HCT116 (cell line): ENCODE data around the gene KPRP. TPM values are rescaled to one million over a fixed set of nuclear protein-coding genes. Genes with fewer than 3 reads are reported as not detected.

Experiments
- ATAC-seq: fragments of 200-7000 bp; cut with Tn5 transposase; 2 replicates; pipeline ENCODE4 v1.9.1; 2020; ENCODE audit warnings: mild to moderate bottlenecking, moderate library complexity
- BruUV-seq: library from RNA; stranded (reverse); fragments of 400-500 nt; replicated peaks from 2 replicates; lab custom pipeline; 2021; lab: Mats Ljungman, UMichigan
- CTCF ChIA-PET: fragments of 300-600 bp; sonication (Branson Sonifier 250); formaldehyde crosslinking; loops from one replicate; lab custom pipeline; 2021; ENCODE audit warnings: antibody characterized with exemption; lab: Charles Lee
- POLR2A ChIA-PET: fragments of 300-600, 350-600 bp; sonication (Branson Sonifier 250); formaldehyde crosslinking; loops from one replicate; lab custom pipeline; 2021; ENCODE audit warnings: antibody characterized with exemption; lab: Charles Lee
- RAD21 ChIA-PET, 2 experiments: fragments of 300-600 bp; sonication (Branson Sonifier 250); formaldehyde crosslinking; loops; one replicate each; lab custom pipeline; 2023; ENCODE audit warnings: low total read pairs in 2 of 2; ENCODE audit not compliant: uncharacterized antibody in 2 of 2, unreplicated experiment in 2 of 2, low non-redundant PET in 1 of 2; lab: Charles Lee
- DNase-seq: peaks from one replicate; pipeline ENCODE4 v3.0.0-alpha.2; 2010; ENCODE audit warnings: low read depth, low spot score
- H2AFZ ChIP-seq: fragments of 200-600 bp; shearing (Covaris generic), sonication (generic); 2 replicates; pipeline ENCODE4 v1.6.1; 2017; ENCODE audit warnings: low read depth, mixed run types, mixed read lengths, antibody characterized with exemption, low read length; ENCODE audit not compliant: poor library complexity, severe bottlenecking
- H3K27ac ChIP-seq: 2 replicates; pipeline ENCODE4 v1.5.1; 2012; ENCODE audit warnings: low read depth, low read length
- H3K27me3 ChIP-seq: fragments of 200-600 bp; sonication (generic); 2 replicates; pipeline ENCODE4 v1.6.1; 2016; ENCODE audit warnings: mixed run types, low read length, mixed read lengths; ENCODE audit not compliant: insufficient read depth
- H3K36me3 ChIP-seq, 2 experiments: fragments of 200-500 bp in 1 of 2; fragments of 200-600 bp in 1 of 2; sonication (Bioruptor generic) in 1 of 2; sonication (generic) in 1 of 2; 2 replicates each; pipeline versions ENCODE4 v1.5.1 to v1.6.1; 2014 to 2016; ENCODE audit warnings: low read length in 2 of 2, inconsistent platforms in 1 of 2, mixed read lengths in 1 of 2, mixed run types in 1 of 2; ENCODE audit not compliant: insufficient read depth in 2 of 2, control insufficient read depth in 1 of 2
- H3K4me1 ChIP-seq, 2 experiments: fragments of 200-600 bp in 1 of 2; sonication (generic) in 1 of 2; 2 replicates each; pipeline versions ENCODE4 v1.5.1 to v1.6.1; 2012 to 2017; ENCODE audit warnings: low read length in 2 of 2, inconsistent platforms in 1 of 2, mild to moderate bottlenecking in 1 of 2, mixed read lengths in 1 of 2, mixed run types in 1 of 2, moderate library complexity in 1 of 2; ENCODE audit not compliant: insufficient read depth in 2 of 2, control insufficient read depth in 1 of 2
- H3K4me2 ChIP-seq: fragments of 200-600 bp; sonication (generic); 2 replicates; pipeline ENCODE4 v1.6.1; 2017; ENCODE audit warnings: mixed run types, low read length, mixed read lengths
- H3K4me3 ChIP-seq, 2 experiments: fragments of 200-600 bp in 1 of 2; sonication (generic) in 1 of 2; replicated peaks in 1 of 2; 2 replicates each; pipeline ENCODE4 v1.5.1; 2011 to 2016; ENCODE audit warnings: low read length in 2 of 2, control low read depth in 1 of 2, low read depth in 1 of 2, mild to moderate bottlenecking in 1 of 2, mixed read lengths in 1 of 2, mixed run types in 1 of 2
- H3K79me2 ChIP-seq: fragments of 200-600 bp; sonication (generic); 2 replicates; pipeline ENCODE4 v1.6.1; 2017; ENCODE audit warnings: mild to moderate bottlenecking, mixed run types, low read length, moderate library complexity, mixed read lengths; ENCODE audit not compliant: insufficient read depth
- H3K9ac ChIP-seq: fragments of 200-600 bp; sonication (generic); 2 replicates; pipeline ENCODE4 v1.6.1; 2016; ENCODE audit warnings: low read length, mixed read lengths
- H3K9me2 ChIP-seq: fragments of 200-600 bp; sonication (generic), shearing (Covaris generic); 2 replicates; pipeline ENCODE4 v1.6.1; 2017; ENCODE audit warnings: mixed run types, mild to moderate bottlenecking, moderate library complexity; ENCODE audit not compliant: insufficient read depth
- H3K9me3 ChIP-seq, 2 experiments: fragments of 200-500 bp in 1 of 2; fragments of 200-600 bp in 1 of 2; sonication (Bioruptor generic) in 1 of 2; sonication (generic) in 1 of 2; 2 replicates each; pipeline ENCODE4 v1.6.1; 2014 to 2017; ENCODE audit warnings: low read length in 2 of 2, mixed read lengths in 2 of 2, inconsistent platforms in 1 of 2, low read depth in 1 of 2, mild to moderate bottlenecking in 1 of 2, mixed run types in 1 of 2, moderate library complexity in 1 of 2; ENCODE audit not compliant: control insufficient read depth in 1 of 2, insufficient read depth in 1 of 2
- H4K20me1 ChIP-seq: fragments of 200-600 bp; sonication (generic), shearing (Covaris generic); 2 replicates; pipeline ENCODE4 v1.6.1; 2017; ENCODE audit warnings: mixed run types, mild to moderate bottlenecking, moderate library complexity; ENCODE audit not compliant: insufficient read depth
- CTCF ChIP-seq, 3 experiments: fragments of 200-600 bp in 1 of 3; sonication (generic) in 1 of 3; IDR thresholded peaks in 2 of 3; conservative IDR thresholded peaks in 1 of 3; 2 replicates each; pipeline ENCODE4 v1.5.1; 2012 to 2017; ENCODE audit warnings: low read depth in 2 of 3, low read length in 2 of 3, antibody characterized with exemption in 1 of 3, borderline replicate concordance in 1 of 3, control low read depth in 1 of 3, mild to moderate bottlenecking in 1 of 3, mixed read lengths in 1 of 3, mixed run types in 1 of 3, moderate library complexity in 1 of 3; ENCODE audit not compliant: insufficient read depth in 1 of 3
- EGR1 ChIP-seq: IDR thresholded peaks from 2 replicates; pipeline ENCODE4 v1.6.1; 2012; ENCODE audit warnings: low read depth
- MAX ChIP-seq: IDR thresholded peaks from 2 replicates; pipeline ENCODE4 v1.6.1; 2012
- intact Hi-C: fragments of 100-400 bp; cut with micrococcal nuclease; formaldehyde crosslinking; loops from 2 replicates; pipeline ENCODE4 v1.10.0; 2022
- total RNA-seq: library from RNA; stranded (reverse); gene quantifications from one replicate; pipeline ENCODE4 v1.2.1, GENCODE V29; 2021; ENCODE audit not compliant: unreplicated experiment

The KPRP gene
- total RNA-seq, 1 experiment from 2014 or later: not detected

GRCh38 chr1:152811050-152811449, 53.2 kb downstream of the KPRP start:
- no peak for TF ChIP-seq EGR1
- TF ChIP-seq MAX: no peak
- TF ChIP-seq CTCF (IDR thresholded peaks at IDR 0.05 in 2 of 3, conservative IDR thresholded peaks at IDR 0.05 in 1 of 3; ENCODE audit: borderline replicate concordance in 1 of 3, insufficient read depth in 1 of 3, low read depth in 2 of 3, low read length in 2 of 3): no peak
- no peaks in the 10 kb centered on the region for H3K79me2 ChIP-seq
- H3K9me3 ChIP-seq: no peaks in the 10 kb centered on the region
- H4K20me1 ChIP-seq: no peaks in the 10 kb centered on the region
- H3K4me2 ChIP-seq: no peak overlapping the region
- no peak overlapping the region for H3K4me3 ChIP-seq
- no TSS peak for BruUV-seq
- no peak overlapping the region for H3K27ac ChIP-seq
- DNase-seq (no peak), ATAC-seq (no peak)
- ChIA-PET RAD21 (no interaction called here), CTCF (no interaction called here), POLR2A (no interaction called here)
- H3K9me2 ChIP-seq: no peaks in the 10 kb centered on the region
- intact Hi-C loops: no loop called here
- H3K27me3 ChIP-seq: peaks cover 29% of the 10 kb centered on the region
- H3K36me3 ChIP-seq: no peaks in the 10 kb centered on the region
- H3K9ac ChIP-seq: no peak overlapping the region
- no peak overlapping the region for H2AFZ ChIP-seq
- H3K4me1 ChIP-seq: no peaks in the 10 kb centered on the region

Other genes with a start within 250 kb of the KPRP start
- not detected for gene LCE5A, start 247.2 kb upstream of the KPRP start, total RNA-seq
- gene CRCT1, start 243.5 kb upstream of the KPRP start, total RNA-seq: not detected
- gene LCE3E, start 191.2 kb upstream of the KPRP start, total RNA-seq: not detected
- gene LCE3D, start 177.5 kb upstream of the KPRP start, total RNA-seq: not detected
- not detected for gene LCE3C, start 157.8 kb upstream of the KPRP start, total RNA-seq
- not detected for gene LCE3B, start 144.2 kb upstream of the KPRP start, total RNA-seq
- not detected for gene LCE3A, start 134.9 kb upstream of the KPRP start, total RNA-seq
- gene LCE2D, start 94.6 kb upstream of the KPRP start, total RNA-seq: not detected
- gene LCE2C, start 82.7 kb upstream of the KPRP start, total RNA-seq: not detected
- gene LCE2B, start 71.9 kb upstream of the KPRP start, total RNA-seq: not detected
- not detected for gene LCE2A, start 59.7 kb upstream of the KPRP start, total RNA-seq
- not detected for gene LCE4A, start 49.9 kb upstream of the KPRP start, total RNA-seq
- gene LCE1F, start 17.1 kb downstream of the KPRP start, total RNA-seq: not detected
- not detected for gene LCE1E, start 28.2 kb downstream of the KPRP start, total RNA-seq
- gene LCE1D, start 38.7 kb downstream of the KPRP start, total RNA-seq: not detected
- gene LCE1C, start 48.6 kb downstream of the KPRP start, total RNA-seq: not detected
- not detected for gene LCE1B, start 53.9 kb downstream of the KPRP start, total RNA-seq
- not detected for gene LCE1A, start 69.4 kb downstream of the KPRP start, total RNA-seq
- gene LCE6A, start 84.8 kb downstream of the KPRP start, total RNA-seq: not detected
- not detected for gene LCE7A, start 102.0 kb downstream of the KPRP start, total RNA-seq
- gene SMCP, start 120.3 kb downstream of the KPRP start, total RNA-seq: not detected
- gene IVL, start 150.5 kb downstream of the KPRP start, total RNA-seq: not detected
- gene SPRR5, start 189.2 kb downstream of the KPRP start, total RNA-seq: not detected
- gene SPRR4, start 212.6 kb downstream of the KPRP start, total RNA-seq: not detected
- gene SPRR1A, start 226.1 kb downstream of the KPRP start, total RNA-seq: not detected
- not detected for gene SPRR3, start 243.7 kb downstream of the KPRP start, total RNA-seq